H9 (cell line): ENCODE measurements around the gene LY6G6F. TPM values are rescaled to one million over a fixed set of nuclear protein-coding genes. Genes with fewer than 3 reads are reported as not detected.

Source experiments
- DNase-seq: peaks from one replicate; pipeline ENCODE4 v3.0.0-alpha.2; 2017
- H2AFZ ChIP-seq: one replicate; pipeline ENCODE4 v1.6.1; 2013; ENCODE audit warnings: mild to moderate bottlenecking, low read length, control low read depth, moderate library complexity
- H2AK5ac ChIP-seq: 2 replicates; pipeline ENCODE4 v1.6.1; 2013; ENCODE audit warnings: low read length, control low read depth, mixed read lengths; ENCODE audit not compliant: insufficient read length
- H2BK120ac ChIP-seq: one replicate; pipeline ENCODE4 v1.6.1; 2013; ENCODE audit warnings: low read depth, mild to moderate bottlenecking, low read length, control low read depth, inconsistent platforms; ENCODE audit not compliant: poor library complexity, severe bottlenecking
- H2BK12ac ChIP-seq: 2 replicates; pipeline ENCODE4 v1.6.1; 2013; ENCODE audit warnings: low read length, control low read depth, mixed read lengths, low read depth; ENCODE audit not compliant: insufficient read length
- H2BK15ac ChIP-seq: 2 replicates; pipeline ENCODE4 v1.6.1; 2013; ENCODE audit warnings: low read depth, low read length, control low read depth
- H2BK20ac ChIP-seq: one replicate; pipeline ENCODE4 v1.6.1; 2013; ENCODE audit warnings: low read depth, mild to moderate bottlenecking, low read length, control low read depth, inconsistent platforms; ENCODE audit not compliant: poor library complexity, severe bottlenecking
- H2BK5ac ChIP-seq: 2 replicates; pipeline ENCODE4 v1.6.1; 2013; ENCODE audit warnings: low read length, control low read depth, mixed read lengths; ENCODE audit not compliant: insufficient read length
- H3K14ac ChIP-seq: 2 replicates; pipeline ENCODE4 v1.6.1; 2013; ENCODE audit warnings: low read length, control low read depth; ENCODE audit not compliant: insufficient read depth
- H3K18ac ChIP-seq: 2 replicates; pipeline ENCODE4 v1.6.1; 2013; ENCODE audit warnings: low read depth, mild to moderate bottlenecking, mixed read lengths, low read length, control low read depth; ENCODE audit not compliant: insufficient read length
- H3K23ac ChIP-seq: 2 replicates; pipeline ENCODE4 v1.6.1; 2013; ENCODE audit warnings: low read length, control low read depth, mixed read lengths, low read depth; ENCODE audit not compliant: insufficient read length
- H3K23me2 ChIP-seq: 2 replicates; pipeline ENCODE4 v1.6.1; 2013; ENCODE audit warnings: low read depth, mild to moderate bottlenecking, mixed read lengths, low read length, control low read depth; ENCODE audit not compliant: insufficient read length, poor library complexity, severe bottlenecking
- H3K27ac ChIP-seq: 2 replicates; pipeline ENCODE4 v1.5.1; 2013; ENCODE audit warnings: low read length, control low read depth, mixed read lengths, low read depth; ENCODE audit not compliant: insufficient read length
- H3K27me3 ChIP-seq: 2 replicates; pipeline ENCODE4 v1.6.1; 2013; ENCODE audit warnings: low read length, control low read depth, inconsistent platforms; ENCODE audit not compliant: insufficient read depth
- H3K4ac ChIP-seq: 2 replicates; pipeline ENCODE4 v1.6.1; 2013; ENCODE audit warnings: low read depth, mild to moderate bottlenecking, control low read depth, inconsistent platforms, low read length, moderate library complexity
- H3K4me1 ChIP-seq: 2 replicates; pipeline ENCODE4 v1.6.1; 2013; ENCODE audit warnings: low read length, control low read depth, inconsistent platforms; ENCODE audit not compliant: insufficient read depth
- H3K4me2 ChIP-seq: 2 replicates; pipeline ENCODE4 v1.6.1; 2013; ENCODE audit warnings: low read length, control low read depth, mixed read lengths; ENCODE audit not compliant: insufficient read length, insufficient read depth
- H3K56ac ChIP-seq: 2 replicates; pipeline ENCODE4 v1.6.1; 2013; ENCODE audit warnings: low read depth, mild to moderate bottlenecking, mixed read lengths, low read length, control low read depth; ENCODE audit not compliant: insufficient read length
- H3K79me1 ChIP-seq: 2 replicates; pipeline ENCODE4 v1.6.1; 2013; ENCODE audit warnings: low read depth, mild to moderate bottlenecking, moderate library complexity, low read length, control low read depth, inconsistent platforms; ENCODE audit not compliant: insufficient read depth, poor library complexity, severe bottlenecking
- H3K79me2 ChIP-seq: 2 replicates; pipeline ENCODE4 v1.6.1; 2013; ENCODE audit warnings: low read length, control low read depth, inconsistent platforms; ENCODE audit not compliant: insufficient read depth
- H3K9ac ChIP-seq: 2 replicates; pipeline ENCODE4 v1.6.1; 2013; ENCODE audit warnings: low read length, control low read depth, mixed read lengths; ENCODE audit not compliant: insufficient read length; ENCODE audit errors: extremely low read depth
- H3K9me3 ChIP-seq: one replicate; pipeline ENCODE4 v1.6.1; 2013; ENCODE audit warnings: low read depth, low read length, inconsistent platforms; ENCODE audit not compliant: control insufficient read depth
- H3T11ph ChIP-seq: one replicate; pipeline ENCODE4 v1.6.1; 2013; ENCODE audit warnings: mild to moderate bottlenecking, low read length, control low read depth, inconsistent platforms
- H4K20me1 ChIP-seq: one replicate; pipeline ENCODE4 v1.6.1; 2013; ENCODE audit not compliant: control insufficient read depth, insufficient read length, insufficient read depth
- H4K5ac ChIP-seq: 2 replicates; pipeline ENCODE4 v1.6.1; 2013; ENCODE audit warnings: low read depth, mild to moderate bottlenecking, mixed read lengths, low read length, control low read depth; ENCODE audit not compliant: insufficient read length
- H4K8ac ChIP-seq: replicated peaks from 2 replicates; pipeline ENCODE4 v1.6.1; 2013; ENCODE audit warnings: low read length, control low read depth, mixed read lengths, low read depth; ENCODE audit not compliant: insufficient read length
- H4K91ac ChIP-seq: 2 replicates; pipeline ENCODE4 v1.6.1; 2013; ENCODE audit warnings: low read depth, mild to moderate bottlenecking, moderate library complexity, mixed read lengths, low read length, control low read depth; ENCODE audit not compliant: insufficient read length
- H3K27ac Mint-ChIP-seq, 3 experiments: 2 replicates in 2 of 3; 3 replicates in 1 of 3; pipeline ENCODE4 v1.8.0; 2020 to 2021; ENCODE audit warnings: mixed read lengths in 3 of 3, mild to moderate bottlenecking in 1 of 3, moderate library complexity in 1 of 3
- H3K27me3 Mint-ChIP-seq: 2 replicates; pipeline ENCODE4 v1.8.0; 2021; ENCODE audit warnings: low read depth, mild to moderate bottlenecking, moderate library complexity, mixed read lengths
- H3K36me3 Mint-ChIP-seq, 3 experiments: 2 replicates in 2 of 3; 3 replicates in 1 of 3; pipeline ENCODE4 v1.8.0; 2020 to 2021; ENCODE audit warnings: low read depth in 3 of 3, mixed read lengths in 3 of 3; ENCODE audit not compliant: insufficient read depth in 1 of 3
- H3K4me1 Mint-ChIP-seq, 2 experiments: 2 replicates each; pipeline ENCODE4 v1.8.0; 2020; ENCODE audit warnings: mixed read lengths in 2 of 2
- H3K4me3 Mint-ChIP-seq, 2 experiments: 2 replicates in 1 of 2; 3 replicates in 1 of 2; pipeline ENCODE4 v1.8.0; 2020 to 2021; ENCODE audit warnings: mild to moderate bottlenecking in 2 of 2, mixed read lengths in 2 of 2, moderate library complexity in 1 of 2
- H3K9me3 Mint-ChIP-seq, 2 experiments: 2 replicates in 1 of 2; 3 replicates in 1 of 2; pipeline ENCODE4 v1.8.0; 2020; ENCODE audit warnings: mild to moderate bottlenecking in 2 of 2, mixed read lengths in 2 of 2, moderate library complexity in 1 of 2
- WGBS: extraction: QIAGEN DNeasy Blood & Tissue Kit; methylation state at CpG from one replicate; pipeline ENCODE4 v1.1.7; 2013; ENCODE audit warnings: missing lambda C conversion rate, low lambda C conversion rate, mixed read lengths; ENCODE audit not compliant: insufficient read length; ENCODE audit errors: extremely low coverage; 5-methylcytosine and 5-hydroxymethylcytosine counted together
- total RNA-seq: library from RNA; stranded (reverse); gene quantifications from 2 replicates; pipeline ENCODE4 v1.2.1, GENCODE V29; 2021
- TF ChIP-seq, protein P1 (sequence below): fragments of 200-600 bp; sonication (generic); conservative IDR thresholded peaks from 3 replicates; pipeline ENCODE4 v1.8.0; 2021; ENCODE audit warnings: antibody characterized with exemption, mild to moderate bottlenecking

The LY6G6F gene
- total RNA-seq, 1 experiment from 2014 or later, result not detected

- Histone ChIP-seq H3K27ac (no peak overlapping the region), H3K9me3 (no peaks in the 10 kb centered on the region), H4K20me1 (no peaks in the 10 kb centered on the region), H2AFZ (no peak overlapping the region), H3K79me2 (no peaks in the 10 kb centered on the region), H3K27me3 (no peaks in the 10 kb centered on the region; the same call in 1 of the 2 replicates), H4K91ac (no peak overlapping the region), H3K4me1 (no peaks in the 10 kb centered on the region), H2AK5ac (no peak overlapping the region), H3K18ac (peak overlapping the region; percentile 44), H3K4ac (no peak overlapping the region), H2BK20ac (no peak overlapping the region), H3K79me1 (no peaks in the 10 kb centered on the region), H3K56ac (no peak overlapping the region), H3K4me2 (peak overlapping the region; percentile 92), H2BK15ac (no peak overlapping the region), H3T11ph (no peak overlapping the region), H2BK5ac (no peak overlapping the region), H3K14ac (peak overlapping the region; percentile 26; the same call in 1 of the 2 replicates), H4K5ac (no peak overlapping the region), H3K23ac (no peak overlapping the region), H2BK120ac (no peak overlapping the region), H2BK12ac (no peak overlapping the region), H4K8ac (no peak overlapping the region), H3K9ac (no peak overlapping the region), H3K23me2 (peaks cover 18% of the 10 kb centered on the region)
- peaks cover under 1 to 8% (median 2%) of the 10 kb centered on the region in 3 experiments for H3K36me3 Mint-ChIP-seq
- H3K4me3 Mint-ChIP-seq, result peak overlapping the region; percentile 76 to 89
- peaks cover 20 to 25% of the 10 kb centered on the region in 2 experiments for H3K4me1 Mint-ChIP-seq
- no peaks in the 10 kb centered on the region; a peak in 3 of 5 replicates for H3K9me3 Mint-ChIP-seq
- WGBS, result no CpG with 5 or more reads among the region's 40 CpGs
- peak; percentile 56 for DNase-seq
- peak overlapping the region in 1 of 3 experiments; percentile 57; a peak in 1 of 7 replicates for H3K27ac Mint-ChIP-seq
- H3K27me3 Mint-ChIP-seq, result peaks cover 29% of the 10 kb centered on the region
- TF ChIP-seq, protein P1, sequence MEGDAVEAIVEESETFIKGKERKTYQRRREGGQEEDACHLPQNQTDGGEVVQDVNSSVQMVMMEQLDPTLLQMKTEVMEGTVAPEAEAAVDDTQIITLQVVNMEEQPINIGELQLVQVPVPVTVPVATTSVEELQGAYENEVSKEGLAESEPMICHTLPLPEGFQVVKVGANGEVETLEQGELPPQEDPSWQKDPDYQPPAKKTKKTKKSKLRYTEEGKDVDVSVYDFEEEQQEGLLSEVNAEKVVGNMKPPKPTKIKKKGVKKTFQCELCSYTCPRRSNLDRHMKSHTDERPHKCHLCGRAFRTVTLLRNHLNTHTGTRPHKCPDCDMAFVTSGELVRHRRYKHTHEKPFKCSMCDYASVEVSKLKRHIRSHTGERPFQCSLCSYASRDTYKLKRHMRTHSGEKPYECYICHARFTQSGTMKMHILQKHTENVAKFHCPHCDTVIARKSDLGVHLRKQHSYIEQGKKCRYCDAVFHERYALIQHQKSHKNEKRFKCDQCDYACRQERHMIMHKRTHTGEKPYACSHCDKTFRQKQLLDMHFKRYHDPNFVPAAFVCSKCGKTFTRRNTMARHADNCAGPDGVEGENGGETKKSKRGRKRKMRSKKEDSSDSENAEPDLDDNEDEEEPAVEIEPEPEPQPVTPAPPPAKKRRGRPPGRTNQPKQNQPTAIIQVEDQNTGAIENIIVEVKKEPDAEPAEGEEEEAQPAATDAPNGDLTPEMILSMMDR, result no peak
Observed at GRCh38 chr6:31681135-31681671, 25.5 kb upstream of the LY6G6F start.
